CD4-positive, alpha-beta T cell treated with Interleukin-1 beta for 1 hour (primary cell): Measurements from ENCODE around the gene CCDC32.

ENCODE experiments used
- DNase-seq, 2 donors: peaks; one replicate each; pipeline ENCODE4 v3.0.0-alpha.2; 2020 to 2022

Gene CCDC32

DNA sequence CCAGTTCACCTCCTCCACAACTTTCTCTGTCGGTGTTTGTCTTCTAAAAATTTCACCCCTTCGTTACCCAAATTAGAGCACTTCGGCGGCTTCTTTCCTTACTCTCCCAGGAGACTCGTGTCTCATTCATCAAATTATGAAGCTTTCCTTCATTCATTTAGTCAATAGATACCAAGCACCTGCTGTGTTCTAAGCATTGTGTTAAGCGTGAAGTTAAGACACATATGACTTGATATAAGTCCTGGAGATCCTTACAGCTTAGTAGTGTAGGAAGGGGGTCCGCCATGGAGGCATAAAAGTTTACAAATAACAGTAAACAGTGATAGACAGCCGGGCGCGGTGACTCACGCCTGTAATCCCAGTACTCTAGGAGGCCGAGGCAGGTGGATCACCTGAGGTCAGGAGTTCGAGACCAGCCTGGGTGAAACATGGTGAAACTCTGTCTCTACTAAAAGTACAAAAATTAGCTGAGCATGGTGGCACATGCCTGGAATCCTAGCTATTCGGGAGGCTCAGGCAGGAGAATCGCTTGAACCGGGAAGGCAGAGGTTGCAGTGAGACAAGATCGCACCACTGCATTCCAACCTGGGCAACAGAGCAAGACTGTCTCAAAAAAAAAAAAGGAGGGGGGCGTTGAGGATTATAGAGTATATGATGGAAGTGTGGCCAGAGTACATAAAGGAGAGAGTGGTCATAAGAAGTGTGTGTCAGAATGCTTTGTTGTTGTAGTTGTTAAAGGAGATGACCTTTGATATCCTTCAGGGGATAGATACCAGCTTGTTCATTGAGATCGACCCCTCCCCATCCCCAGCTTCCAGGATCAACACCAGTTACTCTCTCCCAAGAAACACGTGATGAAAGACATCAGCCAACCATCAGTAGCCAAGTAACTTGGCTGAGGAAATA is 744 bp upstream of the CCDC32 start:
- no peak for DNase-seq

DNA sequence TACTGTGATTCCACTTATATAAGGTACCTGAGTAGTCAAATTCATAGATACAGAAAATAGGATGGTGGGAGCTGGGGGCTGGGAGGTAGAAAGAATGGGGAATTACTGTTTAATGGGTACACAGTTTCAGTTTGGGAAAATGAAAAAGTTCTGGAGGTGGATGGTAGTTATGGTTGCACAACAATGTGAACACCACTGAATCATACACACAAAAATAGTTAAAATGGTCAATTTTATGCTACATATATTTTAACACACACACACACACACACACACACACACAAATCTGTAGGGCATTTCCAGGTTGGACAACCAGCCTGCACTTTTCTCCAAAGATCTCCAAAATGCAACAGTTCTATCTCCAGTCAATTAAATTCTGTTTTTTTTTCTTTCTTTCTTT is 1.4 kb downstream of the CCDC32 start:
- no peak for DNase-seq

- no peak for DNase-seq
Measured at GRCh38 chr15:40562691-40563090, 2.2 kb downstream of the CCDC32 start.

DNA sequence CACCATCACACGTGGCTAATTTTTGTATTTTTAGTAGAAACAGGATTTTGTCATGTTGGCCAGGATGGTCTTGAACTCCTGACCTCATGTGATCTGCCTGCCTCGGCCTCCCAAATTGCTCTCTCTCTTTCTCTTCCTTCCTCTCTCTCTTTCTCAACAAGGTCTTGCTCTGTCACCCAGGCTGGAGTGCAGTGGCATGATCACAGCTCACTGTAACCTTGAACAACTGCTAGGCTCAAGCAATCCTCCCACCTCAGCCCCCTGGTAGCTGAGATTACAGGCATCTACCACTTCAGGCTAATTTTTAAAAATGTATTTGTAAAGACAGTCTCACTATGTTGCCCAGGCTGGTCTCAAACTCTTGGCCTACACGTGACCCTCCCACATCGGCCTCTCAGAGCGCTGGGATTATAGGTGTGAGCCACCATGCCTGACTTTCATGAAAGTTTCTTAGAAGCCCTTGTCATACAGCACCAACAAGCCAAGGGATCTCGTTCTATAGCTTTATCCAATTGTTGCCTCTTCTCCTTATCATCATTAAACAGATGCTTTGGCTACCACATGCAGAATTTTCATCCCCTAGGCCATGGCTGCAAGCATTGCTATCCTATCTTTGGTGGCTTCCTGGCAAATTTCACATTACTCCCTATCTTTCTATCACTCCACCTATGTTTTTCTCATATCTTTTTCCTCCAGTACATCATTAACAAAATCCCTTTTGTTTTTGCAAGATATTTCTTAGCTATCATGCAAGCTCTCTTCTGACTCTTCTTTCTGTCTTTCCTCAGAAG is 5.7 kb downstream of the CCDC32 start:
- no peak for DNase-seq

DNA sequence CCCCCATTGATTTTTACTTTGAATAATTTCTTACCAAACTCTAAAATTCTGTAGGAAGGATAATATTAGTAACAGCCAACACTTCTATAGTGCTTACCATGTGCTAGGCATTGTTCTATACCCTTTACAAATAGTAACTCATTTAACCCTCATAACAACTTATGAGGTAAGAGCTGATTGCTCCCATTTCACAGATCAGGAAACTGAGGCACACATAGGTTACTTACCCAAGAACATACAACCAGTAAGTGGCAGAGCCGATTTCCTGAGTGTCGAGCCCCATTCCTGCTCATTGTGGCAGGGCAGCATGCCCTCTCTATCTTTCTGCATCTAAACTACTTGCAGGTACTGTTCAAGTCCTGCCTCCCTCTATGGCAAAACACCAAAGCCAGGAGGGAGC is 9.0 kb downstream of the CCDC32 start:
- DNase-seq, result no peak

GRCh38 chr15:40554161-40554525 is 10.7 kb downstream of the CCDC32 start:
- DNase-seq, result no peak

GRCh38 chr15:40550341-40551037 is 14.4 kb downstream of the CCDC32 start:
- DNase-seq, result peak in 1 of 2 donors; percentile 42

DNA sequence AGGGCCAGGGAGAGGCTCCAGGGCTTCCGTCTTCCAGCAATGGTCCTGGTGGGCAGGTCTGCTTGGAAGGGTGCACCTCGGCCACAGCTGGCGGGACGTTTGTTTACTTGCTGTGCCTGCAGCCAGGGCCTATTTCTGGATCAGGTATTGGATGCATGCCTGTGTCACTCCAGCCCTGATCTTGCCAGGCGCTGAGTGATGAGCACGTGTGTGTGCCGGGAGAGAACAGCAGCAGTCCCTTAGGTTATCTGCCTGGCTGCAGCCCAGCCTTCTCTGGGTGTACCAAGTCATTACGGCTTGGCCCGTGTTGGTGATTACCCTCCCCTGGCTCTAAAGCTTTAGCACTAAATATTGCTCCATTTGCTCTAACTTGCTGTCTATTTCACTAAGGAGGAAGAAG is 14.9 kb downstream of the CCDC32 start:
- DNase-seq, result no peak

DNA sequence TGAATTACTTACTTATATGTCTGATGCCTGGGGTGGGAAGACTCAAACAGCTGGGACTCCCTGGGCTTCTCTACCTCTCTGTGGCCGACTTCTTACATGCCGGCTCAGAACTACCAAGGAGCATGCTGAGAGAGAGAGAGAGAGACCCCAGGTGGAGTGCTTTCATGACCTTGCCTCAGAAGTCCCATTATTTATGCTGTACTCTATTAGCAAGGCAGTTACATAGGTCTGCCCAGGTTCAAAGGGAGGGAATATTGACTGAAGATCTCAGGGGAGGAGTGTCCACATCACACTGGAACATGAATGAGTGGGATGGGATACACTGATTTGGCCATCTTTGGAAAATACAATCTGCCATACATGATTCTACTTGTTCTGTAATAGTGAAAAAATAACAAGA is 16.2 kb downstream of the CCDC32 start:
- DNase-seq, result no peak

- no peak for DNase-seq
Measured at GRCh38 chr15:40545457-40545856, 19.4 kb downstream of the CCDC32 start.

GRCh38 chr15:40543631-40544294 is 21.1 kb downstream of the CCDC32 start:
- peak in 1 of 2 donors; percentile 16 for DNase-seq

DNA sequence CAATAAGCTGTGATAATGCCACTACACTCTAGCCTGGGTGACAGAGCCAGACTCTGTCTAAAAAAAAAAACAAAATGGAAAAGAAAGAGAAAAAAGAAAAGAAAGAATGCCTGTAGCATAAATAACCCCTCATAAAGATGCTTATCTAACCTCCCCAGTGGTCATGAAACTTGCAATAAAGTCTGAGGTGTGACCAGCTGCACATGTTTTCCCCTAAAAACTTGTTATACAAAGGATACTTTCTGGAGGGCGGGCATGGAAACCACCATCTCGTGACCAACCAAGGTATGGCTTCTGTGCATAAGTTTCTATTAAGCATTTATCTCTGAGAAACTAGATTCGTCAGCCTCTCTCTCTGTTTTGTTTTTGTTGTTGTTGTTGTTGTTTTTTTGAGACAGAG is 21.8 kb downstream of the CCDC32 start:
- DNase-seq, result no peak

DNA sequence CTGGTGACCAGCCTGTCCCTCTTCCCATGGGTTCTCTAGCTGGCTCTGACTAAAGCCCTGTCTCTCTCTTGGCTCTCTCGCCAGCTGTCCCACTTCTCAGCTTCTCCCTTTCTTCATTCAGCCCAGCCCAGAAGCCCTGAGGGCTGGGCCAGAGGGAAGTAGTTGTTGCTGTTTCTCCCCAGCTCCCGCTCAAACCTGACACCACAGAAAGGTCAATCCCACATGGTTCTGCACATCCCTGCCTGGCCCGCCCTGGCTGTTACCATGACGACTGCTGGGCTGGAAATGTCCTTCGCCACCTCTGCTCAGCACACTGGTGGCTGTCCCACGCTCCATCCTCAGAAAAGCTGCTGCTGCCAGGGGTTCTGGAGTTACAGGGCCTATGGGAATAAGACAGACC is 25.9 kb downstream of the CCDC32 start:
- DNase-seq, result no peak

- DNase-seq, result no peak
Measured at GRCh38 chr15:40536501-40536900, 28.3 kb downstream of the CCDC32 start.

DNA sequence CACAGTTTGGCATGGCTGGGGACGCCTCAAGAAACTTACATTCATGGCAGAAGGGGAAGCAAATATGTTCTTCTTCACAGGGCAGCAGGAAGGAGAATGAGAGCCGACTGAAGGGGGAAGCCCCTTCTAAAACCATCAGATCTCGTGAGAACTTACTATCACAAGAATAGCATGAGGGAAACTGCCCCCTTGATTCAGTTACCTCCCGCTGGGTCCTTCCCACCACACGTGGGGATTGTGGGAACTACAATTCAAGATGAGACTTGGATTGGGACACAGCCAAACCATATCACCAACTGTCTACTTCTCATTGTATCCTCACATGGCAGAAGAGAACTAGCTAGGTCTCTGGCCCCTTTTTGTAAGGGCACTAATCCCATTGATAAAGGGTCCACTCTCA is 30.5 kb downstream of the CCDC32 start:
- DNase-seq, result no peak

GRCh38 chr15:40533763-40534364 is 31.0 kb downstream of the CCDC32 start:
- no peak for DNase-seq

DNA sequence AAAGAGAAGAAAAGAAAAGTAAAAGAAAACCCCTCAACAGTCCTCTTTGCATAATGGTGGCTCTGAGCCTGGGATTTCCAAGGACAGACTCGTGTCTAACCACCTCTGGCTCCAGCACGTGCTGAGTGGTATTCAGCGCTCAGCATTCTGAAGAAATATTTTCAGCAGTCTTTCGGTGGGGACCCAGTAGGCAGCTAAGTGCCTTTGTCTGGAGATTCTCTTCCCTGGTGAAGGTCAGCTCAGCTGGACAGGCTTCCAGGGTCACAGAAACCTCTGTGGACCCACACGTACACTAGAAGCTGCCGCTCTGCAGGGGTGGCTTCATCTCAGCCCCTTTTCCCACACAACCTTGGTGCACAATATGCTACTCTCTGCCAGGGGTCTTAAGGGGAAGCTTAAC is 36.0 kb downstream of the CCDC32 start:
- no peak for DNase-seq

DNA sequence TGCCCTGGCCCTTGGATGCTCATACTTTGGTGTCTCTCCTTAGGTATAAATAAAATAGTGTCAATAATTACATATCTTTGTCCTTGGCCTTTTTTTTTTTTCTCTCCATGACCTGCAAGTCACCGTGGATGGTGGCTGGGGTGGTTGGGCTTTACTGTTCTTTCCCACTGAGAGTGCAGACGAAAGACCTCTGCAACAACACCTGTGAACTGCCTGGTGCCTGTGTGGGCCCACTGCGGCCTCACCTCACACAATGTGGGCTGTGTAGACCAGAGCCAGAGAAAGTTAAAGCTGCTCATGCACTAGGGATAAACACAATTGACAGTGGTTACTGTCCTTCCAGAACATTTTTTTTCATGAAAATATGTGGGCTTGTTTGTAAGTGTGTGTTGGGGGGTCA is 39.0 kb downstream of the CCDC32 start:
- DNase-seq, result no peak

- no peak for DNase-seq
Measured at GRCh38 chr15:40523611-40524010, 41.2 kb downstream of the CCDC32 start.

- DNase-seq, result no peak
Measured at GRCh38 chr15:40516322-40516721, 48.5 kb downstream of the CCDC32 start.

DNA sequence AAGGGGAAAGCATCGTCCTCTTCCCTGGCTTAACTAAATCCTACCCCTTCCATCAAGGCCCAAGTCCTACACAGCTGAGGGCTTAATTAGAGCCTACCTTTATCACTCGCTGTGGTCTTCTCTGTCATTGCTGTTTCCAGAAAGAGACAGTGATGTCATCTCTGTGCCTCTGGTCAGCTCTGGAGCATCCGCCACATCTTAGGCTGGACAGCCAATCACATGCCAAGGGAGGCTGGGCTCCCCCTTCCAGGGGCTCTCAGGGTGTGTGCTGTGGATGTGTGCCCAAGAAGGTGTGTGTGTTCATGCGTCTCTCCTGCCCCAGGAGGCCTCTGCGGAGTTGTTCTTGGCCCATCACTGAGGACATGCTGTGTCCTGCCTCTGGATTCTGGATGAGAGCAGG is 51.2 kb downstream of the CCDC32 start:
- no peak for DNase-seq

DNA sequence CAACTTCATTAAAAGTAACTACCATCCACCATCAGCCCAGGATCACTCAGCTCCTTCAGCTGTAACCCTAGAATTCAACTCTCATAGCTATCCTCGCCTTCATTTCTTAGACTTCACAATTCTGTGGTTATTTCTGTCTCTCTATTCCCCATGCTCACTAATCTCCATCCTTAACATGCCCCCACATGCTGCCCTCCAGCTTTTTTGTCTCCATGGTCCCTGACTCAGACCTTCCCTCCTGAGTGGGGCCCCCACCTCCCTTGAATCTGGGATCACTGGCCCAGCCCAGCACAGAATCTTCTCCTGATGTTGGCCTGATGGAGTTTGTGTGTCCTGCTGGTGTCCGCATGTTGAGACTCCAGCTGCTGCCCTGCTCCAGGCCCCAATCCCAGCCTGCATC is 52.4 kb downstream of the CCDC32 start:
- DNase-seq, result no peak
